NCI-H128 (cell line): ENCODE data around the gene PEPD.
"Not testable (repeated sequence)": the region's sequence is repeated elsewhere in the genome, so short reads cannot be mapped to it uniquely, and the experiment has no call there.

Source experiments
- DNase-seq: peaks from one replicate; lab custom pipeline; 2025; ENCODE audit not compliant: unreplicated experiment; lab: John Stamatoyannopoulos, UW

PEPD gene

DNA sequence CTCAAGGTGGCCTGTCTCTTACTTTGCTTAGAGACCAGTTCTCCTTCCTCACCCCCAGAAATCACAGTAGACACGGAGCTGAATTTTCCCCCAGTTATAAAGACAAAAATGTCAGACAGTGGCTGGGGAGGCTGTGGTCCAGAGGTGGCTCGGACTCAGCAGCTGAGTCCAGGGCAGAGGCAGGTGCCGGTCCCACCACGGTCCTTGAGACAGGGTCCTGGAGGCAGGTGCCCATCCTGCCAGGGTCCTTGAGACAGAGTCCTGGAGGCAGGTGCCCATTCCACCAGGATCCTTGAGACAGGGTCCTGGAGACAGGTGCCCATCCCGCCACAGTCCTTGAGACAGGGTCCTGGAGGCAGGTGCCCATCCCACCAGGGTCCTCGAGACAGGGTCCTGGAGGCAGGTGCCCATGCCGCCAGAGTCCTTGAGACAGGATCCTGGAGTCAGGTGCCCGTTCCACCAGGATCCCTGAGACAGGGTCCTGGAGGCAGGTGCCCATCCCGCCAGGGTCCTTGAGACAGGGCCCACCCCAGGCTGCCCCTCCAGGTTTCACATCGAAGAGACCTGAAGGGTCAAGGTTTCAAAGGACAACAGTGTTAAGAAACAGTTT, 23.1 kb downstream of the PEPD start:
- no peak for DNase-seq

DNA sequence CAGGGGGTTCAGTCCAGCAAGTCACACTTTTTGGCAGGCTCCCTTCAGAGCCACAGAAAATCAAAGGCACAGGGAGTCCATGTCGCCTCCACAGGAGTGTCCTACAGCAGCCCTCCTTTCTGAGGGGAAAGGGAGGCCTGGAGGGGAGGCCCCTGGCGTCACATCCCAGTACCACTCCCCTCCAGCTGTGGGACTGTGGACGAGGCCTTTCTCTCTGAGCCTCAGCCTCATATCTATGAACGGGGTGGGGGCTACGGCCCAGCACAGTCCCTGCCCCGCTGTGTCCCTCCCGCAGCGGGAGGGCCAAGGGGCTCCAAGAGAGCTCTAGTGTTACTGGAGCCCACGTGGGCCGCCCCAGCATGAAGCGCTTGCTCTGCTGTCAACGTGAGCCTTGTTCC, 23.8 kb downstream of the PEPD start:
- DNase-seq, result no peak

DNA sequence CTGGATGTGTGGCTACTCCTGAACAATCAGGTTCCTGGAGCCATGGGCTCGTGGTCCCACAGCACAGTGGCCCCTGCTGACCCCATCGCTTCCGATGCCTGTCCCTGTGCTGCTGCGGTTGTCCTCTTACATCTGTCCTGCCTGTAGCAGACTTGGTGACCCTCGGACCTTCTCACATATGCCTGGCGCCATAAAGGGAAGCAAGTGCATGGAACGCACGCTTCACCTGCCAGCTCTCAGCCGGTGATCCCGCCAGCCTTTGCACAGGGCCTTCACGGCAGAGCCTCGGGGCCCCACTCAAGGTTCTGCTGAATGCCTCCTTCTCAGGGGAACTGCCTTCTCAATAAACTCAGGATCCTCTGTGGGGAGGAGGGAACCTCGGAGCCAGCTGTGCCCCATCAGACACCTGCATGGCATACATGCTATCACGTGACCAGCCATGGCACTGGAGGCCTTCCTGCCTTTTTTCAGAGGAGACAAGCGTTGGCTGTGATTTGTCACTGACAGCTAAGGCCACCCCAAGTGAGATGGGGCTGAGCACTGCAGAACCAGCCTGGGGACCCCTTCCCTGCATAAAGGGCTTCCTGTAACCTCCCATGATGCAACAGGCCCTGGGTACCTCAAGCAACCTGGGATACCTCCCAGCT, 24.3 kb downstream of the PEPD start:
- no peak for DNase-seq

DNA sequence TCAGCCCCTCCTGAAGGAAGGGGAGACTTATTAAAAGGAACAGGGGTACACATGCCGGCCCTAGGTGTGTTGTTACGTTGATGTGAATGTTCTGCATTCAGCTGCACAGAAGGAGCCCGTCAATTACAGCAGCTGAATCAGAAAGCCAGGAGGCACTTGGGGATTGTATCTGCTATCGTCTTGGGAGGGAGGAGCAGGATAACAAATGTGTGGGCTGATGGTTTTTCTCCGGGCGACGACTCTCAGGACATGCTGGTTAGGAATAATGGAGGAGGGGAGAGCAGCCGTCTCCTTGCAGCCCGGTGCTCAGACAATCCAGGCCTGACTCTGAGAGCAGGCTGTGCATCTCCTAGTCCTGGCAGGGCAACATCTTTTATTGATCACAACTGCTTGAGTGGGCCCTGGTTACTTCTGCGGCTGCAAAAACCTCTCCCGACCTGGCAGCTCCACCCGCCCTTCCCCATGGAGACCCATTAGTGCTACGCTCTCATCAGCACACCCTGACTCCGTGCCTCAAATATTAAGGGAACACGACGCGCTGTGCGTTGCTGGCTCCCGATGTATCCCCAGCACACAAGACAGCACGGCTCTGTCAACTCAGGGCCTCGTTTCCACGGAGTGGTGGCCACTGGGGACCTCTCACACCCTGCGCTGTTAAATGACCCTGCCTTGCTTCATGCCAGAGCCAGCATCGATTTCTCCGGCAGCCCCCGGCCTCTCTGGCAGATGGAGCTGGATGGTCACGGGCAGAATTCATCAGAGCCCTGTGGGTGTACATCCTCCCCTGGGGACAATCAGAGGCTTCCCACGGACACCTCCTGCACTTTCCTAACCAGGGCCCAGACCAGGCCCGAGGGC, 25.3 kb downstream of the PEPD start:
- DNase-seq, result no peak

DNA sequence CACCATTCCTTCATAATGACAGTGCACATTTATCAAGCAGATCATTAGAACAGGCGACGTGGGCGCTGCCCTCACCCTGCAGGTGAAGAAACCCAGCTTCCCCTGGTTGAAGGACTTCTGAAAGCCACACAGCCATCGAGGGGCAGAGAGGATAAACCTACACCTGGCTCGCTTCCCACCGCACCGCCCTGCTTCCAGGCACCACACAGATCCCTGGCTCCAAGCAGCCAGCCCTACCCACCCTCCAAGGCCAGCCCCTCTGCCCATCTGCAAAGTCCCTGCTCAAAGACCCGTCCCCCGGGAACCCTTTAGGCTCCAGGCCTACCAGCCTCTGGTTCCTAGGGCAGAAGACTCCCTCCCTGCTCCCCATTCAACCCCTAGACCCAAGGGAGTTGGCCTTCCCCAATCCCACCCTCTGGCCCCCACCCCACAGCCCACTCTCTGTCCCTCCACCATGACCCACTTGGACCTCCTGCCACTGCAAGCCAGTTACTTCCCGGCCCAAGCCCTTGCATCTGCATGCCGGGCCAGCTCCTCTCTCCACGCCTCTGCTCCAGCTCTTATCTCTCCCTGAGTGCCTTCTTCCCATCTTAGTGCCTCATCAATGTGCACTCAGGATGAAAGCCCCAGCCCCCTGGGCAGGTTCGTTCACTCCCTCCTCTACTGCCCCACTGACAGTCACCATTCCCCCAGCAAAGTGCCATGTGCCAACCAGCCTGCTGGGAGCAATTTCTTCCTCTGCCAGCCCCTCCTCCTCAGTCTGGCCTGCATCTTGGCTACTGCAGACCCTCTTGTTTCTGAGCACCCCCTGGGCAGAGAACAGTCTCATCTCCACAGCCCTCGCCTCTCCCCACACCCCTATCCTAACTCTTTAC, 28.0 kb downstream of the PEPD start:
- no peak for DNase-seq

DNA sequence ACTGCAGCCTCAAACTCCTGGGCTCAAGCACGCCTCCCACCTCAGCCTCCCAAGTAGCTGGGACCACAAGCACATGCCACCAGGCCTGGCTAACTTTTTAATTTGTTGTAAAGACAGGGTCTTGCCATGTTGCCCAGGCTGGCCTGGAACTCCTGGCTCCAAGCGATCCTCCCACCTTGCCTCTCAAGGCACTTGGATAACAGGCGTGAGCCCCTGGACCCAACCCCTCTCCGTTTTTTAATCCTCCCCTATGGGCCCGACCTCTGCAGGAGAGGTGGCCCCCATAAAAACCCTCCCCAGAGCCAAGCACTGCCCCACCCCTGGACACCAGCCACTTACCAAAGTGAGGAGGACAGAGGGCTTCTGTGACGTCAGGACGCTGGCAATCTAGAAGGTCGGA, 28.6 kb downstream of the PEPD start:
- DNase-seq, result no peak

DNA sequence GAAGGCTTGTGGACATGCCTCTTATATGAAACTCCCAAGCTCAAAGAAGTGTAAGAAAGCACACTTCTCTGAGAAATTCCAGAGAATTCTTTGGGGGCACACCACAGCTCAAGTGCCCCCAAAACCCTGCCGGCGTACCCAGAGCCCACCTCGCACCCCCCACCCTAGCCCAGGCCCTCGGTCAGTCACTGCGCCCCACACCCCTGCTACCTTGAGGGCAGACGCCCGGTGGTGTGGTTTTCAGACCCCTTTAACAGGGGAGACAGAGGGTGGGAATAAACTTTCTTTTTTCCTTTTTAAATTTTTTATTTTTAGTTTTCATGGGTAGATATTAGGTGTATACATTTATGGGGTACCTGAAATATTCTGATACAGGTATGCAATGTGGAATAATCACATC, 29.5 kb downstream of the PEPD start:
- no peak for DNase-seq

DNA sequence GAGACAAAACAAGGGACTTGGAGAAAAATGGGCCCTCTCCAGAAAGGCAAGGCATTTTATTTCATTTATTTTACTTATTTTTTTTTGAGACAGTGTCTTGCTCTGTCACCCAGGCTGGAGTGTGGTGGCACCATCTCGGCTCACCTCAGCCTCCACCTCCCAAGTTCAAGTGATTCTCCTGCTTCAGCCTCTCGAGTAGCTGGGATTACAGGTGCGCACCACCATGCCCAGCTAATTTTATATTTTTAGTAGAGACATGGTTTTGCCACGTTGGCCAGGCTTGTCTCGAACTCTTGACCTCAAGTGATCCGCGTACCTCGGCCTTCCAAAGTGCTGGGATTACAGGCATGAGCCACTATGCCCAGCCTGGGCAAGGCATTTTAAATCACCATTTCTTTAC, 31.0 kb downstream of the PEPD start:
- not testable (repeated sequence) for DNase-seq

DNA sequence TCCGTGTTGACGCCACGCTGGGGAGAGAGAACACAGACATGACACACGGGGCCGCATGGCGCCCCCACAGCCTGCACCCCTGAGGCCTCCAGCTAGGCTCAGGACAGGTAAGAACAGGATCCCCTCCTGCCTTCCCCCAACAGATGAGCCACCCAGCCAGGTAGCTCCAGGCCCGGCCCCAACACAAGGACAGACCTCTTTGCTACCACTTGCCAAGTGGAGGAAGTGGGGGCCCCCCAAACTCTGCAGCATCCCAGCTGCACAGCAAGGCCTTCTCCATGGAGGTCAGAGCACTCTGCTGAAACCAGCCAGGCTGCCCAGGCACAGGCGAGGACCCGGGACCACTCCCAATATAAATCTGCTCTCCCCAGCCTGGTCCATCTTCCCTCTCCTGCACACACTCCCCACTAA, 31.5 kb downstream of the PEPD start:
- no peak for DNase-seq

DNA sequence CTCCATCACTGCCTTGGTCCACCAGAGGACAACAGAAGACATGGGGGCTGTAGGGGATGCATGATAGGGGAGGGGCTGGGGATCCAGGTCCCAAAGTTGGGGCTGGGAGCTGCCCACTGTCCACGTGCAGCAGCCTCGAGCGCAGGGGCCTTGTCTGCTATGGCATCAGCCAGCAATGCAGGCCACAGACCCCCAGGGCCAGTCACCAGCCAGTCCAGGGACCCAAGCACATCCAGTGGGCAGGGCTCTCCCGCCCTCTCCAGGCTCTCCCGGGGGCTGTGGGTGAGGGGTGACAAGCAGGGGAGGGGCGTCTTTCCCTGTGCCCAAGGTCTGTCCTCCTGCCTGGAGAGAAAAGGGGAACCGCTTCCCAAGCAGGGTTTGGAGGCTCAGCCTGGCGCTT, 32.8 kb downstream of the PEPD start:
- no peak for DNase-seq

DNA sequence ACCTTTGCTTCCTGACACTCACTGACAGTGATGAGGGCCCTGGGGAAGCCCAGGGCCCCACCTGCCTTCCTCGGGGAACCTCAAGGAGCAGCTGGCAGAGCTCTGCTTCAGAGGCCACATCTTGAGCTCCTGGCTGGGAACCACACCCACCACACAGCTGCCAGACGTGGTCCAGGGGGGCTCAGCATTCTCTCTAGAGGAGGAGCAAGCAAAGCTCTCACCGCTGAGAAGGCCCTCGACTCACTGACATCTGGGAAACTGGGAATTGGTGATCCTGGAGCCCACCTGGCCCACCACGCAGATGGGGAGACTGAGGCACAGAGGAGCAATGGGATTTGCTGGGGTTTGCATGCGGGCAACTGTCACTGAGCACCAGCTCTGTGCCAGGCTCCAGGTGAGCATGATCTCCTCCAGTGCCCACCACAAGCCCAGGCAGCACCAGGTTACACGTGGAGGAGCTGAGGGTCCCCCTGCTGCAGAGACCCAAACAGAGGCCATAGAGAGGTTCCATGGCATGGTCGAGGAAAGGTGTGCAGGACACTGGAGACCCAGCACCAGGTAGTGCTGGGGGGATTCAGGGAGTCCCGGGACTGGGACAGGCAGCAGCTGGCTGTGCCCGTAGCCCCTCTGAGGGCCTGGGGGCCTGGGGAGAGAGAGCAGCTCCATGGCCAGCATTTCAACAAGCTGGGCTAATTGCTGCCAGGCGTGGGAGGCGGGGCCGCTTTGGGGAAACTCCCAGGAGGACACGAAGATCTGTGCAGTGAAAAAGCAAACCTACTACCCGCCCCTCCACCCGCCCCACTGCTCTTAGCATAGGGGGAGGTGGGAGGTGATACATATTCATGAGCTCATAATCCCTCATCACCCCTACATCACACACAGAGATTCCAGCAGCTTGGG, 33.4 kb downstream of the PEPD start:
- no peak for DNase-seq

DNA sequence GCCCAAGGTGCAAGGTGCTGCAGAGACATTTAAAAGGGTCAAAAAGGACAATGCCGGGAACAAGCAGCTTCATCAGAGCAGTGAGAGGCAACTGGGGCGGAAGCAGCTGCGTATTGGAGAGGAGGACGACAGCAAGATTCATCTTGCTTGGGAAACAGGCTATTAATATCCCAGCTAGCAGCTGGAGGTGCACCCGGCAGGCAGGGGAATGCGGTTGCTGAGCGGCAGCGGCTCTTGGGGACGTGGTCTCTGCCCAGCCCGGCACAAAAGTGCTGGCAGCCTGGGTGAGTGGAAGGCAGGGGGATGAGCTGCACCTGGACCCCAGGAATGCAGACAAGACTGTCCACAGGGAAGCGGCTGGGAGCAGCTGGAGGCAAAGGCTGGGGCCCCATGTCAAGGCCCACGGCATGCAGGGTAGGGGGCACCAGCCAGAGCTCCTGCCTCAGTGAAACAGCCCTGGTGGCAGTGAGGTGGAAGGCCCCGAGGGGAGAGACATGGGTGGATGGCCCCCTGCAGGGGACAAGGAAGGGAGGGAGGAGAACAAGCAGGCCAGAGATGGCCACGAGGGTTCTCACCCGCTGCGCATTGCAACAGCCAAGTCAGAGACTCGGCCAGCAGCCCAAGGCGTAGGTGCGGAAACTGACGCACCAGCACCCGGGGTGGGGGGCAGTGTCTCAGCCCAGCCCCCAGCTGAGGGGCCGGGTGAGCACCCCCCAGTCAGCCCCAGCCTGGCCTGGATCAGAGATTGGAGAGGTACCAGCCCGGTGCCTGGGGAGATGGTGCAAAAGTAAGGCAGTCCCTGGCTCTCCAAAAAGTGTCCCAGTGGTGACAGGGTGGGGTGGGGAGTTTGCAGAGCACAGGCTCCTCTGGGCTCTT, 34.4 kb downstream of the PEPD start:
- DNase-seq, result no peak

DNA sequence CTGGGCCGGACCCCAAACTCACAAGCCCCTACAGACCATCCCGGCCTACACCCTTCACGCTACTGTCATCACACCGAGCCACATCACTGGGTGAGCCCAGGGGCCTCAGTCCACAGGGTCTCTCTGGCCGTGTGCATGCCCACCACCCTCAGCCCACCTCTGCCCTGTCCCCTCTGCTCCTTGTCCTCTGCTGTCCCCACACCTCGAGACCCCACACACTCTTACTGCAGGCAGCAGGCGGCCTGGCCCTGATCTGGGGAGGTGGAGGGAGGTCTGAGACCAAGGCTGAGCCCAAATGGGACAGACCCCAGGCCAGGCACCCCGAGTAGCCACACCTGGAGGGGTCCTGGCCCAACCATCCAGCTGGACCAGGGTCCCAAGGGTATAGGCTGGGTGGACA, 35.2 kb downstream of the PEPD start:
- no peak for DNase-seq

DNA sequence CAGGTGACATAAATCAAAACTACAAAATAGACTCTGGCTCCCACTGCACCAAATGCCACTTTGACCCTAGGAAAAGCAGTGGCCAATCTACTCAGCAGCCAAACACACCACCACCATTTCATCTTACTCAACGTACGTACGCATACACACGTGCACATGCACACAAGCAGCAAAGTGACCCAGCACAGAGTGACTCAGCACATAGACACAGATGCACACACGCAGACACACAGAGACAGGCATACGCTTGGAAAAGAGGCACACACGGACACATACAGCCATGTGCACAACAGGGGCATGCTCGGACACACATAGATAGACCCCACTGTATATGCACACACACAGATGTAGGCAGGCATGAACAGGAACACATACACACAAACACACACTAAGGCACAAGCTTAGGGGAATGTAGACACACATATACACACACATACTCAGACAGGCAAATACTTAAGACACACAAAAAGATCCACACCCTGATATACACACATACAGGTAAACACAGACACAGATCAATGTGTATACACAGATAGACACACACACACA, 37.3 kb downstream of the PEPD start:
- no peak for DNase-seq

DNA sequence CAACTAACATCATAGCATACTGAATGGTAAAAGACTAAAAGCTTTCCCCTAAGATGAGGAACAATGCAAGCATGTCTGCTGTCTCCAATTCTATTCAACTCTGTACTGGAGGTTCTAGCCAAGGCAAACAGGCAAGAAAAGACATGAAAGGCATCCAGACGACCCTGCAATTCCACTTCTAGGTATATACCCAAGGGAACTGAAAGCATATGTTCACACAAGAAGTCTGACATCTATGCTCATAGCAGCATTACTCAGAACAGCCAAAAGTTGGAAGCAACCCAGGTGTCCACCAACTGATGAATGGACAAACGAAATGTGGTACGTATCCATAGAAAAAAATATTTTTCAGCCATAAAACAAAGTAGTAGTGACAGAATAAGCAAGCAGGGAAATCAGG, 39.1 kb downstream of the PEPD start:
- DNase-seq, result no peak

DNA sequence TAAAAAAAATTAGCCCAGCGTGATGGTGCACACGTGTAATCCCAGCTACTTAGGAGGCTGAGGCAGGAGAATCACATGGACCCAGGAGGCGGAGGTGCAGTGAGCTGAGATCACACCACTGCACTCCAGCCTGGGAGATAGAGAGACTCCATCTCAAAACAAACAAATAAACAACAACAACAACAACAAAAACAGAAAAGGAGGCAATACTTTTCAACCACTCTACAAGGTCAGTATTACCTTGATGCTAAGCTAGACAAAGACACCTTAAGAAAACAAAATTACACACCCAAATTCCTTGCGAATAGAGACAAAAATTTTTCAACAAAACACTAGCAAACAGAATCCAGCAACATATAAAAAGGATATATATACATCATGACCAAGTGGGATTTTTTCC, 39.7 kb downstream of the PEPD start:
- no peak for DNase-seq

DNA sequence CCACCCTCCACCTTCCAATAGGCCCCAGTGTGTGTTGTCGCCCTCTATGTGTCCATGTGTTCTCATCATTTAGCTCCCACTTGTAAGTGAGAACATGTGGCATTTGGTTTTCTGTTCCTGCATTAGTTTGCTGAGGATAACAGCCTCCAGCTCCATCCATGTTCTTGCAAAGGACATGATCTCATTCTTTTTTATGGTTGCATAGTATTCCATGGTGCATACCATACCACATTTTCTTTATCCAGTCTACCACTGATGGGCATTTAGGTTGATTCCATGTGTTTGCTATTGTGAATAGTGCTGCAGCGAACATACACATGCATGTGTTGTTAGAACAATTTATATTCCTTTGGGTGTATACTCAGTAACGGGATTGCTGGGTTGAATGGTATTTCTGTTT, 42.0 kb downstream of the PEPD start:
- DNase-seq, result not testable (repeated sequence)

DNA sequence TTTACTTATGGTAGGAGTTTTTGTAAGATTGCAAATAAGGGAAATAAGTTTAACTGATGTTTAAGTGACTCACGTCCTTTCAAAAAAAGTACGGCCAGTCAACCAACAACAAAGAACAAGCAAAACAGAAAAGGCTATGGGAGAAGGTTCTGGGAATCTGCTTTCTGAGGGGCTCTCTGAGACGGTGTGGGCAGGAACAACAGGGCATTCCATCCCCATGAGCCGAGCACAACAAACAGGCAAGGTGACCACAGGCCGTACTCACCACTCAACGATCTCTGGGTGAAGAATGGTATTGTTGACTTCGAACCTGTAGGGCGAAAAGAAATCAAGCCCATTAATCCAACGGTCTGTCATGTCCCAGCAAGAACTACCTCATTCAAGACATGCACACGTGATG, 43.8 kb downstream of the PEPD start:
- DNase-seq, result no peak

DNA sequence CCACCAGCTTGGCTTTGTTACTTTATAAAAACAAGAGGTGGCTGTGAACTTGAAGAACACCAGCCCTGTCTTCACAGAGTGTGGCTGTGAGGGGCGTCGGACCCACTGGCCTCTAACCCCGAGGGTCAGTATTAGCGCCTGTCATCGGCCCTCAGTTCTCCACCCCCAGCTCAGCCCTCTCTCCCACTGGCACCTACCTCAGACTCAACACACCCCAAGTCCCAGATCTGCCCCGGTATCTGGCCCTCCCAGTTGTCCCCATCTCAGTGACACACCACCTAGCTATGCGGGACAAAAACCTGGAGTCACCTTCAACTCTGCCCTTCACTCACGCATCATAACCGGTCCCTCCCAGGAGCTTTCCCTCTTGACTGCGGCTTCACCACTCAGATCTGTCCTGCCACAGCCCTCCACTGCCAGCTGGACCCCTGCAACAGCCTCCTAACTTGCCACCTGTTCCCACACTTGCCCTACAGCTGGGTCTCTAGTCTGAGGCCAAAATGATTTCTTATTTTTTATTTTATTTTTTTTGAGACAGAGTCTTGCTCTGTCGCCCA, 45.4 kb downstream of the PEPD start:
- no peak for DNase-seq
